Activated CD4-positive, alpha-beta T cell treated with anti-CD3 and anti-CD28 coated beads, Interleukin-2, Interleukin-6, amounts not matched to agents 100 ng/mL and 50 ng/mL, durations not matched to agents 16 hours and 8 hours (primary cell): ENCODE measurements around the gene SLC35D3.
"Not testable (repeated sequence)": the region's sequence is repeated elsewhere in the genome, so short reads cannot be mapped to it uniquely, and the experiment has no call there.

Experiments used
- DNase-seq: peaks from one replicate; pipeline ENCODE4 v3.0.0-alpha.2; 2020

Gene SLC35D3

GRCh38 chr6:136968837-136969236, 46.7 kb downstream of the SLC35D3 start:
- DNase-seq: no peak

DNA sequence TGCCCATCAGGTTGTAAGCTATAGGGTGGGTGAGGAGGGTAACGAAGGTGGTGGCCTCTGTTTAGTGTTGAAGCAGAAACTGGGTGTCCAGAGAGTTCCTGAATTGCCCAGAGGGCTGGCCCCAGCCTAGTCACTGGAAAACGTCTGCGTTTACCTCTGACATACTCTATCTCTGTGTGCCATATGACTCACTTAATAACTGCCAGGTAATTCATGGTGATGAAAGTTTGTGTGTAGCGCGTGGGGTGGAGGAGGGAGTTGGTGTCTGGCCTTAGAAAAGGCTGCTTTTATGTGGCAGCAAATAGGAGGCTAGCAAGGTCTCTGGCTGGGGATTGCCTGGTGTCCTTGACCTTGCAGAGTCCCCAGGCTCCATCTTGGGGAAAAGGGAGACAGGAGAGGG, 47.3 kb downstream of the SLC35D3 start:
- DNase-seq: no peak

- no peak for DNase-seq
These were observed 47.8 kb downstream of the SLC35D3 start for GRCh38 chr6:136969930-136970329.

DNA sequence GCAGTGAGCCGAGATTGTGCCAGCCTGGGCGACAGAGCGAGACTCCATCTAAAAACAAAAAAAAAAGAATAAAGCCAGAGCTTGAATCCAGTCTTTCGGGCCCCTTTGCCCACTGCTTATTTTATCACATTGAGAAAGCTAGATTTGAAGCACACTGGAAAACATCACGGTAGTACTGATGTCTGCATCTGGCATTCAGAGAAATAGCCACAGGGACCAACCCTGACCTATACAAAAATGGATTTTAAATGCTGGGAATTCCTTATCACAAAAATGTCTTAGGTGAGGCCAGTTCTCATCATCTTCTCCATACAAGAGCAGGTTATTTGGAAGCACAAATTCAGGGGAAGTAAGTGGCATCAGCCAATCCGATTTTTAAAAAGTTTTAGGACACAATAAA, 49.5 kb downstream of the SLC35D3 start:
- DNase-seq: no peak

DNA sequence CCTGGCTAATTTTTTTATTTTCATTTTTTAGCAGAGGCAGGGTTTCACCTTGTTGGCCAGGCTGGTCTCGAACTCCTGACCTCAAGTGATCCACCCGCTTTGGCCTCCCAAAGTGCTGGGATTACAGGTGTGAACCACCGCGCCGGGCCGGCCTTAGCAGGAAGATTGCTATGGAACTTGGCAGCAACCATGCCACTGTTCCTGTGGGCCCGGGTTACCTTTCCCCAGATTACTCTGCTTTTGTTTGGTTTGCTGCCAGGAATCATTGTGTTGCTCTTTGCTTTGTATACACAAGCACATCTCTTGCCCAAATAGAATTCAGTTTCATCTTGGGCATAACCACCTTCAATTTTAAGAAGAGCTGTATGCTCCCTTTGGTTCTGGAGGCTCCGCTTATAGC, 51.7 kb downstream of the SLC35D3 start:
- not testable (repeated sequence) for DNase-seq
